ENCODE results near the gene PYHIN1. TPM values are rescaled to one million over a fixed set of nuclear protein-coding genes. Genes with fewer than 3 reads are reported as not detected.
"Not testable (repeated sequence)": the region's sequence is repeated elsewhere in the genome, so short reads cannot be mapped to it uniquely, and the experiment has no call there.

Gene PYHIN1
- total RNA-seq, 2 donors from 2014 or later = 1.6 to 3.4 TPM

GRCh38 chr1:158972841-158973240 is 41.5 kb downstream of the PYHIN1 start:
- intact Hi-C loops (cut with DNase I) = no loop called here
- no peak for DNase-seq (ENCODE audit: low spot score)

- no peak for DNase-seq (ENCODE audit: low spot score)
- intact Hi-C loops (cut with DNase I) = no loop called here
Measured at GRCh38 chr1:158976219-158976618, 44.9 kb downstream of the PYHIN1 start.

GRCh38 chr1:158978730-158979129 is 47.4 kb downstream of the PYHIN1 start:
- intact Hi-C loops (cut with DNase I) = no loop called here
- DNase-seq (ENCODE audit: low spot score) = no peak

GRCh38 chr1:158979229-158979628 is 47.9 kb downstream of the PYHIN1 start:
- intact Hi-C loops (cut with DNase I) = no loop called here
- DNase-seq (ENCODE audit: low spot score) = no peak

GRCh38 chr1:158983235-158983634 is 51.9 kb downstream of the PYHIN1 start:
- DNase-seq (ENCODE audit: low spot score) = no peak
- intact Hi-C loops (cut with DNase I) = no loop called here

- intact Hi-C loops (cut with DNase I) = no loop called here
Measured at GRCh38 chr1:158984386-158984785, 53.0 kb downstream of the PYHIN1 start.

GRCh38 chr1:158989424-158989823 is 58.1 kb downstream of the PYHIN1 start:
- intact Hi-C loops (cut with DNase I) = no loop called here

More at GRCh38 chr1:158984386-158984785, 53.0 kb downstream of the PYHIN1 start:
- no peak for DNase-seq (ENCODE audit: low spot score)

GRCh38 chr1:158992787-158993312 is 61.5 kb downstream of the PYHIN1 start:
- no peak for DNase-seq (ENCODE audit: low spot score)
- intact Hi-C loops (cut with DNase I) = no loop called here

More at GRCh38 chr1:158989424-158989823, 58.1 kb downstream of the PYHIN1 start:
- DNase-seq (ENCODE audit: low spot score) = no peak

GRCh38 chr1:158996998-158997397 is 65.6 kb downstream of the PYHIN1 start:
- intact Hi-C loops (cut with DNase I) = no loop called here
- no peak for DNase-seq (ENCODE audit: low spot score)

GRCh38 chr1:158998037-158998780 is 66.9 kb downstream of the PYHIN1 start:
- no peak for DNase-seq (ENCODE audit: low spot score)
- intact Hi-C loops (cut with DNase I) = no loop called here

- DNase-seq (ENCODE audit: low spot score) = peak; percentile 85
- intact Hi-C loops (cut with DNase I) = no loop called here
Measured at GRCh38 chr1:158998781-158999161, 67.4 kb downstream of the PYHIN1 start.

GRCh38 chr1:158999316-159000069 is 68.1 kb downstream of the PYHIN1 start:
- intact Hi-C loops (cut with DNase I) = no loop called here

GRCh38 chr1:159000070-159000409 is 68.7 kb downstream of the PYHIN1 start:
- intact Hi-C loops (cut with DNase I) = no loop called here
- DNase-seq (ENCODE audit: low spot score) = no peak

More at GRCh38 chr1:158999316-159000069, 68.1 kb downstream of the PYHIN1 start:
- DNase-seq (ENCODE audit: low spot score) = peak; percentile 91

GRCh38 chr1:159000625-159001024 is 69.3 kb downstream of the PYHIN1 start:
- intact Hi-C loops (cut with DNase I) = no loop called here
- DNase-seq (ENCODE audit: low spot score) = peak; percentile 94

- intact Hi-C loops (cut with DNase I) = no loop called here
- DNase-seq (ENCODE audit: low spot score) = no peak
Measured at GRCh38 chr1:159005161-159005560, 73.8 kb downstream of the PYHIN1 start.

- DNase-seq (ENCODE audit: low spot score) = no peak
- intact Hi-C loops (cut with DNase I) = no loop called here
Measured at GRCh38 chr1:159005676-159006075, 74.3 kb downstream of the PYHIN1 start.

GRCh38 chr1:159006210-159006807 is 75.0 kb downstream of the PYHIN1 start:
- DNase-seq (ENCODE audit: low spot score); intact Hi-C loops (cut with DNase I): not testable (repeated sequence)

- intact Hi-C loops (cut with DNase I) = no loop called here
- no peak for DNase-seq (ENCODE audit: low spot score)
Measured at GRCh38 chr1:159007726-159008125, 76.4 kb downstream of the PYHIN1 start.

- intact Hi-C loops (cut with DNase I) = no loop called here
- no peak for DNase-seq (ENCODE audit: low spot score)
Measured at GRCh38 chr1:159008744-159009188, 77.4 kb downstream of the PYHIN1 start.

- intact Hi-C loops (cut with DNase I) = no loop called here
- no peak for DNase-seq (ENCODE audit: low spot score)
Measured at GRCh38 chr1:159009287-159009686, 77.9 kb downstream of the PYHIN1 start.

Data from posterior vena cava (tissue), 2 donors.